HG02970 (cell line): Measurements from ENCODE around the gene GIMAP4.
"Not testable (repeated sequence)": the region's sequence is repeated elsewhere in the genome, so short reads cannot be mapped to it uniquely, and the experiment has no call there.

Source experiments
- ATAC-seq: cut with Tn5 transposase; IDR thresholded peaks from one replicate; pipeline ENCODE4 v1.9.1; 2021; ENCODE audit warnings: mild to moderate bottlenecking, moderate library complexity, moderate number of reproducible peaks; ENCODE audit not compliant: unreplicated experiment, low FRiP score

GIMAP4 gene

DNA sequence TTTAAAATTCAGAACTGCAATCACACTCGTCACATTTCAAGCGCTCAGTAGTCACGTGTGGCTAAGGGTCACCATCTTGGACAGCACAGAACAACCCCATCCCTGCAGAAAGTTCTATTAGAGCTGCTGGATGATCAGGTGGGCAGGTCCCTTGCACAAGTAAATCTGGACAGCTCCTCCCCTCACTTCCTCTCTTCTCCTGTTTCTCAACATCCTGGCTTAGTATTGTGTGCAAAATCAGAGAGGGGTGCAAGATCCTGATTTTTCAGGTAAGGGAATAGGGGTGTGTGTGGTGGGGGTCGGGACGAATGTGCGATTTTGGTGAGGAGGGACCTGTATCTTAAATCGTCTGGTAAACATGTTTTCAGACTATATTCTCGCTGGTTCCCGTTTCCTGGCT lies at the start of gene GIMAP4:
Gene GIMAP4, plus strand, starts transcription at position 222 of the 400 bp plus-strand sequence. CDS start 2,512 bp downstream, outside the sequence.
- no peak for ATAC-seq

GRCh38 chr7:150519310-150519709 lies 47.9 kb upstream of the GIMAP4 start:
- no peak for ATAC-seq

DNA sequence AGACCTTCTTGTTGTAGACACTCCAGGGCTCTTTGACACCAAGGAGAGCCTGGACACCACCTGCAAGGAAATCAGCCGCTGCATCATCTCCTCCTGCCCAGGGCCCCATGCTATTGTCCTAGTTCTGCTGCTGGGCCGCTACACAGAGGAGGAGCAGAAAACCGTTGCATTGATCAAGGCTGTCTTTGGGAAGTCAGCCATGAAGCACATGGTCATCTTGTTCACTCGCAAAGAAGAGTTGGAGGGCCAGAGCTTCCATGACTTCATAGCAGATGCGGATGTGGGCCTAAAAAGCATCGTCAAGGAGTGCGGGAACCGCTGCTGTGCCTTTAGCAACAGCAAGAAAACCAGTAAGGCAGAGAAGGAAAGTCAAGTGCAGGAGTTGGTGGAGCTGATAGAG lies 47.0 kb upstream of the GIMAP4 start:
- no peak for ATAC-seq

DNA sequence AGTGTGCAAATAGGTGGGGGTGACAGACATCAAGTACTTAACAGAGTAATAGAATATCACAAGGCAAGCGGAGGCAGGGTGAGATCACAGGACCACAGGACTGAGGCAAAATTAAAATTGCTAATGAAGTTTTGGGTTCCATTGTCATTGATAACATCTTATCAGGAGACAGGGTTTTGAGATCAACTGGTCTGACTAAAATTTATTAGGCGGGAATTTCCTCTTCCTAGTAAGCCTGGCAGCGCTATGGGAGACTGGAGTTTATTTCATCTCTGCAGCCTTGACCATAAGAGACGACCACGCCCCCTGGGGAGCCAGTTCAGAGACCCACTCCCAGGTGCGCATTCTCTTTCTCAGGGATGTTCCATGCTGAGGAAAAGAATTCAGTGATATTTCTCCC lies 44.3 kb upstream of the GIMAP4 start:
- ATAC-seq: not testable (repeated sequence)

DNA sequence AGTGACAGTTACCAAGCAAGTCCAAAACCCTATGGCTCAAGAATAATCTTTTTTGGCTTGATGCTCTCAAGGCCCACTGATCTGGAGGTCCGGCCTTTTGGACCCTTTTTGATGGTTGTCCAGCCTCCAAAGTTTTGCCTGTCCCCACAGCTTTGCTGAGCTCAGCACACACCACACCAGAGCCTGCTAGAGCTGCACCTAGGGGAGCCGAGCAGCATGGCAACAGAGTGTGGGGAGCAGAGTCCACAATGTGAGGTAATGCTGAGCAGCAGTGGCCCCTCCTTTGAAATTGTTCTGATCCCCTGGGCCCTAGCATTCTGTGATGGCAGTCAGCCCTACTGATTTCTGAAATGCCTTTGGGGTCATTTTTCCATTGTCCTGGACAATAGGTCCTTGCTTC lies 43.2 kb upstream of the GIMAP4 start:
- ATAC-seq: no peak

- ATAC-seq: no peak
These were observed 35.5 kb upstream of the GIMAP4 start for GRCh38 chr7:150531704-150532103.

DNA sequence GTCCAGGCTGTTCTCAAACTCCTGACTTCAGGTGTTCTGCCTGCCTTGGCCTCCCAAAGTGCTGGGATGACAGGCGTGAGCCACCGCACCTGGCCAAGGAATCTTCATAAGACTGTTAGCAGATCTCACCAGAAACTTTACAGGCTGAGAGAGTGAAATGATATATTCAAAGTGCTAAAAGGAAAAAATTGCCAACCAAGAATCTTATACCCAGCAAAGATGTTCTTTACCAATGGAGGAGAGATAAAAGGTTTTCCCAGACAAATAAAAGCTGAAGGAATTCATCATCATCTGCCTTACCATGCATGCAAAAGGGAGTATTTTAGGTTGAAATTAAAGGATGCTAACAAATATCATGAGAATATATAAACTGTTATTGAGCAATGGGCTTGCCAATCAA lies 28.9 kb upstream of the GIMAP4 start:
- ATAC-seq: no peak

GRCh38 chr7:150553163-150553562 lies 14.0 kb upstream of the GIMAP4 start:
- ATAC-seq: no peak

- ATAC-seq: no peak
These were observed 10.6 kb upstream of the GIMAP4 start for GRCh38 chr7:150556521-150557138.

DNA sequence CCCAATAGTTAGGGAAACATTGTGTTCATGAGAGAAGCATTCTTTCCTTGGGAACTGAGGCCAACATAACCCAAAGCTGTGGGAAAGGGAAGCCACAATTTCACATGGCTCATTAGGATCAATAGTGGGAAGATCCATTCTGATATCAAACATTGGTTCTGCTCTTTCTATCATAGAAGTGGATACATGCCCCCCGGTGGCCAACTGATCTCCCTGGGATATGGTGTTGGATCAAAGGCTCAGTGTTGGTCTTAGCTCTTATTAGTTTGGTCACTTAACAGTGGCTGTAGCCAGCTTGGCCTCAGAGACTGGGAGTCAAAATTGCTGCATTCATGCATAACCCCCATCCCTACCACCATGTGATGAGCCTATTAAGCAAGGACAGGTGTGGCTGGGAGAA lies 6.7 kb upstream of the GIMAP4 start:
- no peak for ATAC-seq

DNA sequence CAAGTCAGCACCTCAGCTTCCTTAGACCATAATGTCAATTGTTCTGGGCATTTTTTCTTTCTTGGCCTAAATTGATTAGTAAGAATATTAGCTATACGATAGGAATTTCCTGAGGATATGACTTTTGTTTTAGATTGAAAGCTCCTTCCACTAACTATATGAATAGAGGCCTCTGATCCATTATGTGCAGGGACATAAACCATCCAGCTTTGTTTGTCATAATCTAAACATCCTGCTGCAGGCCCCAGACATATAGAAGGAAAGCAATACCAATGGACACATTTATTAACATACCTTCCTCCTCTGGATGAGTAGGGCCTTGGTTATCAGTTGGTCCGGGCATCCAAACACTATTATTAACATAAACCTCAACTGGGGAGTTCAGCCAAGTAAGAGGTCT lies 4.3 kb upstream of the GIMAP4 start:
- no peak for ATAC-seq

- ATAC-seq: no peak
These were observed 3.2 kb upstream of the GIMAP4 start for GRCh38 chr7:150564006-150564405.

- ATAC-seq: no peak
These were observed 2.6 kb upstream of the GIMAP4 start for GRCh38 chr7:150564566-150564965.

- ATAC-seq: no peak
These were observed 2.0 kb upstream of the GIMAP4 start for GRCh38 chr7:150565239-150565638.

GRCh38 chr7:150566123-150566522 lies 1.1 kb upstream of the GIMAP4 start:
- no peak for ATAC-seq

DNA sequence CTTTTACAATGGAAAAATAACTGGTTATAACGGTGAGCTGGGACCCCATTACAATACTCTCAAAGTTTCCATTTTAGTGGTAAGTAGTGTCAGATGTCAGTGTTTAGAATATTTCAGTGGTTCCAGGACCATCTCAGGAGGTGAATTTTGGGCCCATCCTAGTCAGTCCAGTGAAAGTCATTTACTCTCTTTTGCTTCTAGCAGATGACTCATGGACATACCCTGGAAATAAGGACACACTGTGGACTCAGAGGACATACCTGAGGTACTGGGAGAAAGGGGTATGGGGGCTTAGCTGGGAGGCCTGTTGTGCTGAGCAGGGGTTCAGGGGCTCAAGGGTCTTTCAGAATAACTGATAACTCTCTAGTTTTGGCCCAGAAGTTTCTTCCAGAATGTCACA lies 618 bp upstream of the GIMAP4 start:
- no peak for ATAC-seq

DNA sequence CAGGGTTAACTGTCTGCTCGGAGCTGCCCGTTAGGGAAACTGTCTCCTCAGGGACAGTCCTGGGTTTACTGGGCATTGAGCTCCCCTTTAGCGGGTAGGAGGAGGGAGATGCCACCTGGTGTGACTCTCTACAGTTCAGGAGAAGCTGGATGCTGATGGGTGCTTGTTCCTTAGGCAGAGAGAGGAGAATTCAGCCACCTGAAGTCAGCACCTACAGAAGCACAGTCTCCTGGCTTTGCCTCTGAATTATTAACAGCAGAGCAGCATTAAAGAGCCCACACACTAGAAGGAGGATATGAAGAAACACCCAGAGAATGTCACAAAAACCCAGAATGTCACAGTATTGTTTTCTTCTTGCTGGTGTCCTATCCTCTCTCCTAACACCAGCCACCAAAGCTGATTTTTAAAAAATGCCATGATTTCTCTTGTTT lies 696 bp downstream of the GIMAP4 start:
- ATAC-seq: no peak

- ATAC-seq: no peak
These were observed 1.5 kb downstream of the GIMAP4 start for GRCh38 chr7:150568714-150569113.

- ATAC-seq: no peak
These were observed 2.2 kb downstream of the GIMAP4 start for GRCh38 chr7:150569245-150569955.

DNA sequence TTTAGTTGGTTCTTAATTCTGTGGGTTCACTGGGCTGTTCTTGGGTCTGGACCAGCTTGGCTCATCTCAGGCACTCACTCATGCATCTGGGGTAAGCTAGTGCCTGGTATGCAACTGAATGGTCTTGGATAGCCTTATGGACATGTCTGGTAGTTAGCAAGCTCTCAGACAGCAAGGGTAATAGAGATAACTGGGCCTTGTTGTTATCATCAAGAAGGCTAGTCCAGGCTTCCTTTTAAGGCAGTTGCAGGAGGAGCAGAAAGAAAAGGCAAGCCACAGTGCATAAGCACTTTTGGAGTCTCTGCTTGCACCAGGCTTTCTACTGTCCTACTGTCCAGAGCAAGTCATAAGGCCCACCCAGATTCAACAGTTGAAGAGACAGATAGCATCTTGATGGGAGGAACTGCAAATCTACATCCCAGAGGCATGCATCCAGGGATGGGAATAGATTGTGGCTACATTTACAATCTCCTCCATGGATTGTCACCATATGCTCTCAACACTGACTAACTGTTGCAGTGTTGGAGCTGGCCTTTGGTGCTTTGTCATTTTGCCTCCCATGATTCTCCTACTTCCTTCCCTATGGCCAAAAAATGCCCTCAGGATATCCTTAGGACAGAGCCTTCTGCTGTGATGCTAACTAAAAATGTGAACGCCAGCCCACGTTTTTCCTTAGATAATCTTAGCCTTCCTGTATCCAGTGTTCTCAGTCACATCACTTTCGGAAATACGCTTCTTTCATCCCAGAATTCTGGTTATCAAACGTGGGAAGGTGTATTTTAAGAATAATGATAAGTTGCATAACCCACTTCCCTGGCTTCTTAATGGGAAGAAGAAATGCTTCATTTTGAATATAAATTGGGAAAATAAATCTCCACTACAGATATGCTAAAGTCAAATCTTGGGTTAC lies 3.6 kb downstream of the GIMAP4 start:
- ATAC-seq: no peak

DNA sequence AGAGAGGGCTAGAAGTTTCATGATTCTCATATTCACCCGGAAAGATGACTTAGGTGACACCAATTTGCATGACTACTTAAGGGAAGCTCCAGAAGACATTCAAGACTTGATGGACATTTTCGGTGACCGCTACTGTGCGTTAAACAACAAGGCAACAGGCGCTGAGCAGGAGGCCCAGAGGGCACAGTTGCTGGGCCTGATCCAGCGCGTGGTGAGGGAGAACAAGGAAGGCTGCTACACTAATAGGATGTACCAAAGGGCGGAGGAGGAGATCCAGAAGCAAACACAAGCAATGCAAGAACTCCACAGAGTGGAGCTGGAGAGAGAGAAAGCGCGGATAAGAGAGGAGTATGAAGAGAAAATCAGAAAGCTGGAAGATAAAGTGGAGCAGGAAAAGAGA lies 5.3 kb downstream of the GIMAP4 start:
- no peak for ATAC-seq
